Bronchial epithelial cell (primary cell): ENCODE data around the gene COL25A1. TPM values are rescaled to one million over a fixed set of nuclear protein-coding genes. Genes with fewer than 3 reads are reported as not detected.

Source experiments
- DNase-seq: peaks from one replicate; pipeline ENCODE4 v3.0.0-alpha.2; 2010; ENCODE audit warnings: low read depth
- FAIRE-seq: peaks from 2 replicates; lab custom pipeline; 2011; peaks lifted over from hg19 to GRCh38; lab: Jason Lieb, UNC
- H3K27me3 ChIP-seq: 2 replicates; pipeline ENCODE4 v1.5.1; 2011; ENCODE audit warnings: low read length; ENCODE audit not compliant: control insufficient read depth, insufficient read depth
- H3K36me3 ChIP-seq: 2 replicates; pipeline ENCODE4 v1.5.1; 2011; ENCODE audit warnings: low read length; ENCODE audit not compliant: control insufficient read depth, insufficient read depth
- H3K4me3 ChIP-seq: 2 replicates; pipeline ENCODE4 v1.5.1; 2011; ENCODE audit warnings: mild to moderate bottlenecking, low read depth, low read length, control low read depth
- CTCF ChIP-seq: IDR thresholded peaks from 2 replicates; pipeline ENCODE4 v1.5.1; 2011; ENCODE audit warnings: mild to moderate bottlenecking, moderate library complexity, low read length, control low read depth, inconsistent platforms; ENCODE audit not compliant: insufficient read depth, severe bottlenecking
- total RNA-seq: library from RNA; depleted of rRNA; stranded (reverse); fragments of >200 nt; gene quantifications from 2 replicates; pipeline ENCODE4 v1.2.1, GENCODE V29; 2014

COL25A1 gene
- total RNA-seq, 1 donor from 2014 or later = under 0.01 TPM

- Histone ChIP-seq H3K4me3 (no peak overlapping the region), H3K36me3 (no peaks in the 10 kb centered on the region), H3K27me3 (no peaks in the 10 kb centered on the region)
- no peak for TF ChIP-seq CTCF
- DNase-seq = no peak
- FAIRE-seq = no peak
Observed at GRCh38 chr4:109315341-109315740, 12.9 kb upstream of the COL25A1 start.

GRCh38 chr4:109313168-109314133 lies 11.0 kb upstream of the COL25A1 start:
- TF ChIP-seq CTCF = no peak
- no peaks in the 10 kb centered on the region for H3K36me3 ChIP-seq
- FAIRE-seq = no peak
- no peaks in the 10 kb centered on the region for H3K27me3 ChIP-seq
- H3K4me3 ChIP-seq = no peak overlapping the region
- no peak for DNase-seq

GRCh38 chr4:109303140-109303496 lies 660 bp upstream of the COL25A1 start:
- FAIRE-seq (no peak), DNase-seq (peak; percentile 32)
- no peaks in the 10 kb centered on the region for H3K36me3 ChIP-seq
- H3K4me3 ChIP-seq = peak overlapping the region; percentile 22
- no peak for TF ChIP-seq CTCF
- peaks cover 27% of the 10 kb centered on the region for H3K27me3 ChIP-seq

- DNase-seq (no peak), FAIRE-seq (no peak)
- no peaks in the 10 kb centered on the region for H3K36me3 ChIP-seq
- H3K4me3 ChIP-seq = peak overlapping the region; percentile 22
- no peak for TF ChIP-seq CTCF
- peaks cover 27% of the 10 kb centered on the region for H3K27me3 ChIP-seq
Observed at GRCh38 chr4:109301651-109302360, 652 bp downstream of the COL25A1 start.

- peak; percentile 61 for TF ChIP-seq CTCF
- Histone ChIP-seq H3K27me3 (peaks cover 22% of the 10 kb centered on the region), H3K4me3 (no peak overlapping the region), H3K36me3 (no peaks in the 10 kb centered on the region)
- FAIRE-seq (no peak), DNase-seq (peak; percentile 49)
Observed at GRCh38 chr4:109298279-109299010, 4.0 kb downstream of the COL25A1 start.
